Karpas-422 (cell line): ENCODE results near the gene FHDC1. TPM values are rescaled to one million over a fixed set of nuclear protein-coding genes. Genes with fewer than 3 reads are reported as not detected.

Source experiments
- DNase-seq: peaks from one replicate; pipeline ENCODE4 v3.0.0-alpha.2; 2015
- H2AFZ ChIP-seq: fragments of 200-600 bp; sonication (generic); 2 replicates; pipeline ENCODE4 v1.6.1; 2014; ENCODE audit warnings: antibody characterized with exemption, low read length, mixed read lengths
- H3K27ac ChIP-seq: fragments of 200-600 bp; sonication (generic); 2 replicates; pipeline ENCODE4 v1.5.1; 2014; ENCODE audit warnings: mild to moderate bottlenecking, low read length, moderate library complexity
- H3K27me3 ChIP-seq: fragments of 200-600 bp; sonication (generic); 2 replicates; pipeline ENCODE4 v1.6.1; 2014; ENCODE audit warnings: low read length, mixed read lengths
- H3K36me3 ChIP-seq: fragments of 200-600 bp; sonication (generic); 2 replicates; pipeline ENCODE4 v1.6.1; 2014; ENCODE audit warnings: low read length, mixed read lengths; ENCODE audit not compliant: insufficient read depth
- H3K4me1 ChIP-seq: fragments of 200-600 bp; sonication (generic); 2 replicates; pipeline ENCODE4 v1.6.1; 2014; ENCODE audit warnings: mild to moderate bottlenecking, low read length, mixed read lengths
- H3K4me2 ChIP-seq: fragments of 200-600 bp; sonication (generic); 2 replicates; pipeline ENCODE4 v1.6.1; 2014; ENCODE audit warnings: low read length, low read depth, mild to moderate bottlenecking; ENCODE audit not compliant: poor library complexity, severe bottlenecking
- H3K4me3 ChIP-seq: fragments of 200-600 bp; sonication (generic); 2 replicates; pipeline ENCODE4 v1.5.1; 2014; ENCODE audit warnings: mild to moderate bottlenecking, antibody characterized with exemption, low read length, mixed read lengths
- H3K79me2 ChIP-seq: fragments of 200-600 bp; sonication (generic); 2 replicates; pipeline ENCODE4 v1.6.1; 2014; ENCODE audit warnings: mild to moderate bottlenecking, low read length, mixed read lengths
- H3K9ac ChIP-seq: fragments of 200-600 bp; sonication (generic); 2 replicates; pipeline ENCODE4 v1.6.0; 2014; ENCODE audit warnings: low read length
- H3K9me2 ChIP-seq: fragments of 200-600 bp; sonication (generic), shearing (Covaris generic); replicated peaks from 2 replicates; pipeline ENCODE4 v1.6.0; 2014; ENCODE audit warnings: mild to moderate bottlenecking, low read length, moderate library complexity; ENCODE audit not compliant: insufficient read depth
- H3K9me3 ChIP-seq: fragments of 300-700, 200-600 bp; sonication (generic); 2 replicates; pipeline ENCODE4 v1.6.1; 2014; ENCODE audit warnings: low read length, mixed read lengths
- H4K20me1 ChIP-seq: fragments of 200-600 bp; sonication (generic); 2 replicates; pipeline ENCODE4 v1.6.1; 2014; ENCODE audit warnings: mild to moderate bottlenecking, antibody characterized with exemption, low read length, low read depth; ENCODE audit not compliant: insufficient read depth
- total RNA-seq: library from RNA; depleted of rRNA; stranded (reverse); fragments of >200 nt; shearing (Covaris generic); gene quantifications from 2 replicates; pipeline ENCODE4 v1.2.3, GENCODE V29; 2014; ENCODE audit warnings: low replicate concordance

Gene FHDC1
- total RNA-seq, 1 experiment from 2014 or later, result 0.07 TPM

DNA sequence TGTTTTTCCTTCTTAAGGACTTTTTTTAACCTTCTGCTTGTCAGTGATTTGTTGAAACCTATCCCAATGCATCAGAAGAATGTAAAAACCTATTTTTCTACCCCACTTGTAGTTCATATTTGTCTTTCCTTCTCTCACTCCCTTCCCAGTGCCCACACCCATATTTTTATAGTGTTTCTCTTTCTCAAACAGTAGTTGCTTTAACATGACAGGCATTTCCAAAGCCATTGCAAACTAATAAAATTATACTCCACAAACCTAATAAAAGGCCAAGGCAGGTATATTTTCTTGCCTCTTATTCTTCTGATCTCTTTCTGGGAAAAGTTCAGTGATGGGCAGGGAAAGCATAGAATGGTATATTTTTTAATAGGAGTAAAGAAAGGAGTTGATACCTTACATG, 35.7 kb upstream of the FHDC1 start:
- H3K27ac ChIP-seq, result no peak overlapping the region
- H3K9me3 ChIP-seq, result no peaks in the 10 kb centered on the region
- H3K27me3 ChIP-seq, result no peaks in the 10 kb centered on the region
- H4K20me1 ChIP-seq, result no peaks in the 10 kb centered on the region
- no peaks in the 10 kb centered on the region for H3K9me2 ChIP-seq
- peaks cover 15% of the 10 kb centered on the region for H3K4me1 ChIP-seq
- H3K36me3 ChIP-seq, result no peaks in the 10 kb centered on the region
- no peak overlapping the region for H3K9ac ChIP-seq
- peaks cover 11% of the 10 kb centered on the region; the same call in 1 of the 2 replicates for H3K79me2 ChIP-seq
- no peak overlapping the region for H3K4me3 ChIP-seq
- no peak overlapping the region for H2AFZ ChIP-seq
- DNase-seq, result no peak
- H3K4me2 ChIP-seq, result no peak overlapping the region

DNA sequence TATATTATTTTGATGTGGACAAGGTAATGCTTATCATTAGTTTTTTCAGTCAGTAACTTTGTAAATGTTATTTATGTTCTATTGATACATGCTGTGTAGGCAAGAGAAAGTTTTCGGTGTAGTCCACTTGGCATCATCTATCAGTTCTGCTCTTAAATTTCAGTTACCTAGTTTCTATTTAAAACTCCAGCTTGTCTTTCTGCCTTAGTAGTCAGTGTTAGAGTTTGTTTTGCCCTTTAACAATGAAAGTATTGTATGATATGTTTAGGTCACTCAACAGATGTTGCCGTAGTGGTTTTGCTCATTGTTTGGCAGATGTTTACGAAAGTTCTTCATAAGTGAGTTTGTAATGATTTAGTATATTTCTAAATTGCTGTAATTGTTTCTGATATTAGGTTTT, 34.9 kb upstream of the FHDC1 start:
- Histone ChIP-seq H3K9ac (no peak overlapping the region), H3K36me3 (no peaks in the 10 kb centered on the region), H3K4me3 (no peak overlapping the region), H3K27me3 (no peaks in the 10 kb centered on the region), H3K9me3 (no peaks in the 10 kb centered on the region), H2AFZ (no peak overlapping the region), H3K4me2 (no peak overlapping the region), H3K27ac (no peak overlapping the region), H3K79me2 (peaks cover 8% of the 10 kb centered on the region; the same call in 1 of the 2 replicates), H3K4me1 (peaks cover 10% of the 10 kb centered on the region), H4K20me1 (no peaks in the 10 kb centered on the region), H3K9me2 (no peaks in the 10 kb centered on the region)
- DNase-seq, result no peak

DNA sequence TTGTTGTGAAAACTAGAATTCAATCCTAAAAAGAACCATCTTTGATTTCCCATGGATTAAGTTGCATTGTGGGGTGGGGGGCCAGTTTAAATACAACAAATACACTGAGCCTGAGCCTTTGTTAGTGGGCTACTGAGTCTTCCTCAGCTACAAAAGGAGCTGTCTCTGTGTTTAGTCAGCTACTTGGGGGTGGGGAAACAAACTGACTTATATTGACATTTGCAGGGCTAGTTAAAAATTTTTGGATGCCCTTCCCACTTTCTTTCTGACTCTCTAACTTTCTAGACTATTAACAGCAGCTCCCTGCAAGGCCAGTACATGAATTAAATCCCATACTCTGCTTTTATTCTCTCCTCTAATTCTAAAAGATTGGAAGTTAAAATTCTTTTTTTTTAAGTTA, 32.5 kb upstream of the FHDC1 start:
- Histone ChIP-seq H4K20me1 (no peaks in the 10 kb centered on the region), H3K9me2 (no peaks in the 10 kb centered on the region), H3K4me2 (no peak overlapping the region), H3K9me3 (no peaks in the 10 kb centered on the region), H3K9ac (no peak overlapping the region), H3K27me3 (no peaks in the 10 kb centered on the region), H3K27ac (no peak overlapping the region), H3K36me3 (no peaks in the 10 kb centered on the region; the same call in 1 of the 2 replicates), H3K4me3 (no peak overlapping the region), H2AFZ (no peak overlapping the region), H3K4me1 (no peaks in the 10 kb centered on the region), H3K79me2 (peaks cover 5% of the 10 kb centered on the region; the same call in 1 of the 2 replicates)
- no peak for DNase-seq

DNA sequence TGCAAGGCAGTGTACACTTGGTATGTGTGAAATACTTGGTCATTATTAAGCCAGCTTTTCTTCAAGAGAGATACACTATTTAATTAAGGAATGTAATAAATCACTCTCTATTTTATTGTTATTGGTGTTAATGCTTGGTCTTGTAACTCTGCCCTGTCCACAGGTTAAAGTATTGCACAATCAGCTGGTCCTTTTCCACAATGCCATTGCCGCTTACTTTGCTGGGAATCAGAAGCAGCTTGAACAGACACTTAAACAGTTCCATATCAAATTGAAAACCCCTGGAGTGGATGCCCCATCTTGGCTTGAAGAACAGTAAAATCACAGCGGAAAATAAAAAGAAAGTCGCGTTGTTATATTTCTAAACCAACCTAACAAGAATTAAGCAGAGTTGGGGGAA, 26.2 kb upstream of the FHDC1 start:
- H3K27ac ChIP-seq, result no peak overlapping the region
- H3K9me2 ChIP-seq, result no peaks in the 10 kb centered on the region
- peaks cover 3% of the 10 kb centered on the region for H3K36me3 ChIP-seq
- no peaks in the 10 kb centered on the region for H4K20me1 ChIP-seq
- H3K4me1 ChIP-seq, result no peaks in the 10 kb centered on the region
- H2AFZ ChIP-seq, result no peak overlapping the region
- H3K79me2 ChIP-seq, result no peaks in the 10 kb centered on the region
- H3K9ac ChIP-seq, result no peak overlapping the region
- no peaks in the 10 kb centered on the region for H3K9me3 ChIP-seq
- H3K4me2 ChIP-seq, result no peak overlapping the region
- DNase-seq, result no peak
- no peak overlapping the region for H3K4me3 ChIP-seq
- H3K27me3 ChIP-seq, result no peaks in the 10 kb centered on the region

DNA sequence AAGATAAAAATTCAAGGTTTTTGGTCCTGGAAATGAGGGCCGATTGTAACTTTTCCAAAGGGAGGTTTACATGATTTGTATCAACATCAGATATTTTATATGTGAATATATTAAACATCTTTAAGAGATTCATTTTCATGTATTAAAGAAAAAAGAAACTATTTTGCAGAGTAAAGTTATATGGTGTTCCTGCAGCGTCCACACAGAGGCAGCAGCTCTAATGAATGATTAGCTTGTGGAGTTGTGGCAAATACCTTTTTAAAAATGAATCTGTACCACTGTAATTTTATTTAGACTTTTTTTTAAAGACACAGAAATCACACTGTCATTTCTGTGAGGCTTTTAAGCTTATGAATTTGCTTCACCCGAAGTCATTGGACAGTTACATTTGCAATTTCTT, 25.6 kb upstream of the FHDC1 start:
- Histone ChIP-seq H3K36me3 (peaks cover 3% of the 10 kb centered on the region), H3K4me1 (no peaks in the 10 kb centered on the region), H3K27ac (no peak overlapping the region), H4K20me1 (no peaks in the 10 kb centered on the region), H3K4me2 (no peak overlapping the region), H2AFZ (no peak overlapping the region), H3K4me3 (no peak overlapping the region), H3K9ac (no peak overlapping the region), H3K27me3 (no peaks in the 10 kb centered on the region), H3K9me3 (no peaks in the 10 kb centered on the region), H3K9me2 (no peaks in the 10 kb centered on the region), H3K79me2 (no peaks in the 10 kb centered on the region)
- no peak for DNase-seq

DNA sequence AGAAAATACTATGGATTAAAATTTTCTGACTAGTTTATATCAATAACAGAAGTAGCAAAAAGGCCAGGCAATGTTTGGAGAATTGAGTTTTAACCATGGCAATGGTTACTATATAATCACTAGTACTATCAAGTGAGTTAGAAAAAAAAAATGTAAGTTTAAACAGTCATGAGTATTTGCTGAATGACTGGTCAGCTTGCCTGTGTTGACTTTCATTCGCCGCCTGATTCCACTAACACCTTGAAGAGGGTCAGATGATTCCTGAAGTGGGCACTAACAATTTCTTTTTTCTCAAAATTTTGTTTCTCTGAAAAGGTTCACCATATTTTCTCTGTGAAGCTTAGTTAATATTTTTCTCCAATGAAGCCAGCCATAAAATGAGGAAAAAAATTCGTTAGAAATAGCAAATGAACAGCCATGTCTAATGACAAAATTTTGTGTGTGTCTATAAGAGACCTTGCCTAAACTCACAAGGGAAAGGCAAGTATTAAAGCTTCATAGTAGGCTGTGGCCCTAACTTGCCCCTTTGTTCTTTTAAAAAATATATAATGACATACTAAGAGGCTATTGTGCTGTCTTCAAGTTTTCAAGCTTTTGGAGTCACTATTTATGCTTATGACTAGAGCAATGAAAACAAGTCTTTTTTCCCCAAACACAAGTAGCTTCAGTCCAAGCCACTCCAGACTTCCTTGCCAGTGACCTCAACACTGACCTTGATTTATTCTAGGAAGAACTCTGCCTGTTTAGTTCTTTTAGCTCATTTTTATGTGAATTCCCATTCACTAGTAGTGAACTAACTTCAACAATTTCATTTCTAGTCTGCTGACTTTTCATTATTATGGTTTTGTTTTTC, 18.4 kb upstream of the FHDC1 start:
- peaks cover 16% of the 10 kb centered on the region for H3K9me3 ChIP-seq
- no peak overlapping the region for H3K4me3 ChIP-seq
- H2AFZ ChIP-seq, result no peak overlapping the region
- no peaks in the 10 kb centered on the region for H3K4me1 ChIP-seq
- no peak for DNase-seq
- H3K36me3 ChIP-seq, result peaks cover 23% of the 10 kb centered on the region
- H3K79me2 ChIP-seq, result no peaks in the 10 kb centered on the region
- H3K4me2 ChIP-seq, result no peak overlapping the region
- no peak overlapping the region for H3K27ac ChIP-seq
- no peaks in the 10 kb centered on the region for H3K9me2 ChIP-seq
- no peaks in the 10 kb centered on the region for H3K27me3 ChIP-seq
- H4K20me1 ChIP-seq, result no peaks in the 10 kb centered on the region
- H3K9ac ChIP-seq, result no peak overlapping the region

DNA sequence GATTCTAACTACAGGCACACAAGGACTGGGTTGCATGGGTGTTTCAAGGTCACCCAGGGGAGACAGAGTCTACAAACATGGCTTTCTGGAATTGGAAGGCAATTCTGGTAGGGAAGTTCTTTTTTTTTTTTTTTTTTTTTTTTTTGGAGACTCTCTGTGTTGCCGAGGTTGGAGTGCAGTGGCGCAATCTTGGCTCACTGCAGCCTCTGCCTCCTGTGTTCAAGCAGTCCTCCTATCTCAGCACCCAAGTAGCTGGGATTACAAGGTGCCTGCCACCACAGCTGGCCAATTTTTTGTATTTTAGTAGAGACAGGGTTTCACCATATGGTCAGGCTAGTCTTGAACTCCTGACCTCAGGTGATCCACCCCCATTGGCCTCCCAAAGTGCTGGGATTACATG, 16.3 kb upstream of the FHDC1 start:
- Histone ChIP-seq H2AFZ (no peak overlapping the region), H3K79me2 (no peaks in the 10 kb centered on the region), H3K4me2 (no peak overlapping the region)

DNA sequence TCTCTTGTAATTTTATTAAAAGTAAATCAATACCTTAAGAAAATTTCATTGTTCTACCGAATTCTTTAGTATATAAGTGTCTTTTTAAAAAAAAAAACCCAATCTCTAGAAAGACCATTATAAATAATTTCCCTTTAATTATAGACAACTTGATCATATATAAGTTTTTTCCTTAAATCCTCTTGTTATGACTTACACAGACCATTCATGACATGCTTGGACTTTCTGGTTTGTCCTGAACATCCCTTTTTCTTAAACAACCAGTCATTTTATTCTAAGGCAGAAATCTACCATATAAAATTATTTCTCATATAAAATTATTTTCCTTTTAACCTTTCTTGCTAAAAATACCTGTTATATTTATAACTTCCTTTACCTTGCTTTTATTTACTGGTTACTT, 15.4 kb upstream of the FHDC1 start:
- H3K9ac ChIP-seq, result no peak overlapping the region
- H3K36me3 ChIP-seq, result peaks cover 23% of the 10 kb centered on the region
- H3K79me2 ChIP-seq, result no peaks in the 10 kb centered on the region
- no peaks in the 10 kb centered on the region for H3K4me1 ChIP-seq
- peaks cover 16% of the 10 kb centered on the region for H3K9me3 ChIP-seq
- no peaks in the 10 kb centered on the region for H3K27me3 ChIP-seq
- H4K20me1 ChIP-seq, result no peaks in the 10 kb centered on the region
- no peak overlapping the region for H3K4me3 ChIP-seq
- no peak overlapping the region for H2AFZ ChIP-seq
- H3K27ac ChIP-seq, result no peak overlapping the region
- no peak overlapping the region for H3K4me2 ChIP-seq
- H3K9me2 ChIP-seq, result no peaks in the 10 kb centered on the region
- DNase-seq, result peak; percentile 55

More for the DNA sequence above, 16.3 kb upstream of the FHDC1 start:
- no peak for DNase-seq
- Histone ChIP-seq H3K9me2 (no peaks in the 10 kb centered on the region), H3K4me1 (no peaks in the 10 kb centered on the region), H3K4me3 (no peak overlapping the region), H3K36me3 (peaks cover 23% of the 10 kb centered on the region), H3K27ac (no peak overlapping the region), H3K9me3 (peaks cover 16% of the 10 kb centered on the region), H3K9ac (no peak overlapping the region), H3K27me3 (no peaks in the 10 kb centered on the region), H4K20me1 (no peaks in the 10 kb centered on the region)
